Fibroblast of lung (primary cell): ENCODE results near the gene UPF3A.

ENCODE experiments used
- CTCF ChIP-seq, 2 donors: IDR thresholded peaks in 1 of 2; conservative IDR thresholded peaks in 1 of 2; 1 replicate in 1 of 2; 2 replicates in 1 of 2; pipeline ENCODE4 v1.5.1; 2011 to 2012; ENCODE audit warnings: low read length in 2 of 2, control low read depth in 1 of 2, inconsistent platforms in 1 of 2, low read depth in 1 of 2, mild to moderate bottlenecking in 1 of 2
- EZH2 ChIP-seq: IDR thresholded peaks from 2 replicates; pipeline ENCODE4 v1.5.1; 2012; ENCODE audit warnings: low read length, control low read depth, mild to moderate bottlenecking; ENCODE audit errors: missing control alignments

- no peak for TF ChIP-seq CTCF (conservative IDR thresholded peaks at IDR 0.05 in 1 of 2, IDR thresholded peaks at IDR 0.05 in 1 of 2; ENCODE audit: low read depth in 1 of 2, low read length in 2 of 2)
- TF ChIP-seq EZH2: no peak
Measured at GRCh38 chr13:114282041-114282670, 755 bp downstream of the UPF3A start.
